Measurements from ENCODE around the gene ATP6V1F.

The ATP6V1F gene

GRCh38 chr7:128862571-128863432 lies at the start of gene ATP6V1F:
TSS of gene ATP6V1F (plus strand) at chr7:128862856. CDS start at chr7:128862905, 49 bp downstream.
- H3K4me1 Mint-ChIP-seq (ENCODE audit: low read depth) = peaks cover 14% of the 10 kb centered on the region
- H3K9me3 Mint-ChIP-seq = no peaks in the 10 kb centered on the region
- H3K27ac Mint-ChIP-seq = peak within 1 kb of the TSS; percentile 97

GRCh38 chr7:128814499-128814898 lies 48.2 kb upstream of the ATP6V1F start:
- Mint-ChIP-seq H3K27me3 (ENCODE audit: low read depth) (peaks cover 2% of the 10 kb centered on the region), H3K36me3 (ENCODE audit: low read depth) (no peaks in the 10 kb centered on the region)

More at GRCh38 chr7:128862571-128863432, at the start of gene ATP6V1F:
- peaks cover 17% of the 10 kb centered on the region for H3K36me3 Mint-ChIP-seq (ENCODE audit: low read depth)
- DNase-seq (ENCODE audit: low spot score) = peak; percentile 99
- H3K27me3 Mint-ChIP-seq (ENCODE audit: low read depth) = no peaks in the 10 kb centered on the region
- H3K4me3 Mint-ChIP-seq = peak within 1 kb of the TSS; percentile 98

DNA sequence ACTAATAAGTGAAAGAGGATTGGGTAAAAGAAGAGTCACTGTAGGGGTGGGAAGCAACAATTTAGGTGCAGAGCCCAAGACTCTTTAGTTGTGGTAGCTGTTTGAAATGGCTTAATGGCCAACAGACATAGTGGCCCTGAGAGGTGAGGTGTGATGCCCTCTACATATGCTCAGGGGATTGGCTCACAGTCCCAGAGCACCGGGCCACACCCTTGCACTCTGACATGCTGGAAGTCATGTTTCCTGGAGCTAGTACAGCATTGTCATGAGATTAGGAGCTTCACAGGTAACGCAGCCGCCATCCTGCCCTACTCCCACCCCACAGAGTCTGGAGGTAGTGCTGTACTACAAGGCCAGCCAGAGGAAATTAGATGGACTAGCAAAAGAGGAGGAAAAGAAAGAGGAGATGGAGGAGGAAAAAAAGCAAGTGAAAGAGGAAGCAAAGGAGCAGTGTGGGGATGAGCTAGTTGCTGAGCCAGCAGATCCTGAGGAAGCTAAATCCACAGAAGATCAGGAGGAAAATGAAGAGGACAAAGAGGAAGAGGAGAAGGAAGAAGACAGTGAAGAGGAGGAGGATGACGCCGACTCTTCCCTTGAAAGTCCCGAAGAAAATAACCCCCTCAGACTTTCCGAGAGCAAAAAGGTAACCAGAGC lies 47.2 kb upstream of the ATP6V1F start:
- peaks cover 2% of the 10 kb centered on the region for H3K27me3 Mint-ChIP-seq (ENCODE audit: low read depth)
- no peaks in the 10 kb centered on the region for H3K9me3 Mint-ChIP-seq
- no peak for DNase-seq (ENCODE audit: low spot score)
- H3K36me3 Mint-ChIP-seq (ENCODE audit: low read depth) = no peaks in the 10 kb centered on the region
- no peak overlapping the region for H3K27ac Mint-ChIP-seq
- no peak overlapping the region for H3K4me3 Mint-ChIP-seq
- peaks cover 3% of the 10 kb centered on the region for H3K4me1 Mint-ChIP-seq (ENCODE audit: low read depth)

More at GRCh38 chr7:128814499-128814898, 48.2 kb upstream of the ATP6V1F start:
- Mint-ChIP-seq H3K4me1 (ENCODE audit: low read depth) (no peaks in the 10 kb centered on the region), H3K27ac (no peak overlapping the region), H3K4me3 (no peak overlapping the region), H3K9me3 (no peaks in the 10 kb centered on the region)
- DNase-seq (ENCODE audit: low spot score) = no peak

DNA sequence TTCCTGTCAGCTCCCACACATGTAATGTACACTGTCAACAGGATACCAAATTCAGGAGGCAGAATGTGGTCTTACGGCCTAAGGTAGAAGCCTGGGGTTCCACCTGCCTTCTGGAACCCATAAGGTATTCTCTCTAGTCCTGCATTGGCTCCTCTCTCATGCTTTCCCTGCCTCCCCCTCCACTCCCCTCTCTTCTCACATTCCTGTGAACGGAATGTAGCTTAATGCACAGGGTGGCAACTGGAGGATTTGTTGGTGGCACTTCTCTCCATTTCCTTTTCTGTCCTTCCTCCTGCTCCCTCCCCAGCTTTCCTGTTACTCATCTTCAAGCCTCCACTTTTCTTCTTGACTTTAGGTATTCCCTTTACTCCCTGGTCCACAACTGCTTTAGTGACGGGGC lies 44.0 kb upstream of the ATP6V1F start:
- no peak overlapping the region for H3K27ac Mint-ChIP-seq
- peaks cover 3% of the 10 kb centered on the region for H3K4me1 Mint-ChIP-seq (ENCODE audit: low read depth)
- H3K9me3 Mint-ChIP-seq = no peaks in the 10 kb centered on the region
- no peak overlapping the region for H3K4me3 Mint-ChIP-seq
- peaks cover 5% of the 10 kb centered on the region for H3K27me3 Mint-ChIP-seq (ENCODE audit: low read depth)
- DNase-seq (ENCODE audit: low spot score) = no peak
- H3K36me3 Mint-ChIP-seq (ENCODE audit: low read depth) = no peaks in the 10 kb centered on the region

GRCh38 chr7:128821724-128822123 lies 40.9 kb upstream of the ATP6V1F start:
- no peak overlapping the region for H3K27ac Mint-ChIP-seq
- H3K9me3 Mint-ChIP-seq = no peaks in the 10 kb centered on the region
- H3K4me1 Mint-ChIP-seq (ENCODE audit: low read depth) = peaks cover 3% of the 10 kb centered on the region
- H3K36me3 Mint-ChIP-seq (ENCODE audit: low read depth) = no peaks in the 10 kb centered on the region
- peaks cover 8% of the 10 kb centered on the region for H3K27me3 Mint-ChIP-seq (ENCODE audit: low read depth)
- no peak overlapping the region for H3K4me3 Mint-ChIP-seq
- no peak for DNase-seq (ENCODE audit: low spot score)

- Mint-ChIP-seq H3K4me1 (ENCODE audit: low read depth) (peaks cover 2% of the 10 kb centered on the region), H3K36me3 (ENCODE audit: low read depth) (no peaks in the 10 kb centered on the region), H3K27me3 (ENCODE audit: low read depth) (peaks cover 35% of the 10 kb centered on the region), H3K27ac (no peak overlapping the region), H3K9me3 (no peaks in the 10 kb centered on the region), H3K4me3 (no peak overlapping the region)
- DNase-seq (ENCODE audit: low spot score) = no peak
These were observed 36.1 kb upstream of the ATP6V1F start for GRCh38 chr7:128826512-128826911.

DNA sequence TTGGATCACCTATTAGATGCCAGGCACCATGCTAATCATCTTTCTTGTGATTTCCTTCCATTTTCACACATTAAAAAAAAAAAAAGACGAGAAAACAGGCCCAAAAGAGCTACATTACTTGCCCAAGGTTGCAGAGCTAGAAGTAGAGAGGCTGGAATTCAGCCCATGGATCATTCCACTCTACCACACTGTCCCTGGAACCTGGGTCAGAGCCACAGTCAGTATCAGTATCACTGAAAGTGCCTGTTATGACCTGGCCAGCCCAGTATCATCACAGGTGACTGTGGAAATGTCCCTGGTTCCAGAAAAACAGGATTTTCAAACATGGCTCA lies 35.8 kb upstream of the ATP6V1F start:
- DNase-seq (ENCODE audit: low spot score) = no peak

DNA sequence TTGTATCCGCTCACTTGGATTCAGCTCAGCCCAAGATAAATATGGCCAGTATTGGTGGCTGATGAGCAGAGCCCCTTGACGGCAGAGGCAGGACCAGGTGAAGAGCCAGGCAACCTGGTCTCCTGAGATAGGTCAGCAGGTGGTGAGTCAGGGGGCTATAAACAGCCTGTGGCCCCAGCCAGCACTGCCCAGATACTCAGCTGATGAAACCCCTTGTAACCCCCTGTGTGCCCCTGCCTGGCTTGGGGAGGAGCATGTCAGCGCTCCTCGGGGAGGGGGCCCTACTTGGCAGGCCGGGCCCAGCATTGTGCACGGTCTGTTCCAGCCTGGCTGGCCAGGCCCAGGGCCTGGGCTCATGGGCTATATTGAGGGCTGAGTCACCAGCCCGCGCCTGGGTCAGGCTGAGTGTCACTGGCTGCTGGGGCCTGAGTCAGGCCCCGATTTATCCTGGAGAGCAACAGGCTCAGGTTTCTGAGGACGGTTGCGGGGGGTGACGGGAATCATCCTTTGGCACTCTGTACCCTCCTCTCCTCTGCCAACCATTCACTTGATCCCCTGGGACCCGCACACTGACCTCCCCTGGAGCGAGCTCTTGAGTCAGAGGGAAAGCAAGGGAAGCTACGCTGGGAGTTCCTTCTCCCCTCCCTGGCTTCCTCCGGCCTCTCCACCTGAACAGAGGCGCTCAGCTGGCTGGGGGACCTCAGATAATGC lies 35.3 kb upstream of the ATP6V1F start:
- DNase-seq (ENCODE audit: low spot score) = no peak
- peaks cover 2% of the 10 kb centered on the region for H3K4me1 Mint-ChIP-seq (ENCODE audit: low read depth)
- no peaks in the 10 kb centered on the region for H3K9me3 Mint-ChIP-seq
- H3K4me3 Mint-ChIP-seq = no peak overlapping the region
- peaks cover 42% of the 10 kb centered on the region for H3K27me3 Mint-ChIP-seq (ENCODE audit: low read depth)
- no peaks in the 10 kb centered on the region for H3K36me3 Mint-ChIP-seq (ENCODE audit: low read depth)
- H3K27ac Mint-ChIP-seq = no peak overlapping the region

More for the DNA sequence above, 35.8 kb upstream of the ATP6V1F start:
- no peak overlapping the region for H3K4me3 Mint-ChIP-seq
- H3K9me3 Mint-ChIP-seq = no peaks in the 10 kb centered on the region
- no peaks in the 10 kb centered on the region for H3K36me3 Mint-ChIP-seq (ENCODE audit: low read depth)
- no peak overlapping the region for H3K27ac Mint-ChIP-seq
- H3K27me3 Mint-ChIP-seq (ENCODE audit: low read depth) = peaks cover 39% of the 10 kb centered on the region
- H3K4me1 Mint-ChIP-seq (ENCODE audit: low read depth) = peaks cover 2% of the 10 kb centered on the region

DNA sequence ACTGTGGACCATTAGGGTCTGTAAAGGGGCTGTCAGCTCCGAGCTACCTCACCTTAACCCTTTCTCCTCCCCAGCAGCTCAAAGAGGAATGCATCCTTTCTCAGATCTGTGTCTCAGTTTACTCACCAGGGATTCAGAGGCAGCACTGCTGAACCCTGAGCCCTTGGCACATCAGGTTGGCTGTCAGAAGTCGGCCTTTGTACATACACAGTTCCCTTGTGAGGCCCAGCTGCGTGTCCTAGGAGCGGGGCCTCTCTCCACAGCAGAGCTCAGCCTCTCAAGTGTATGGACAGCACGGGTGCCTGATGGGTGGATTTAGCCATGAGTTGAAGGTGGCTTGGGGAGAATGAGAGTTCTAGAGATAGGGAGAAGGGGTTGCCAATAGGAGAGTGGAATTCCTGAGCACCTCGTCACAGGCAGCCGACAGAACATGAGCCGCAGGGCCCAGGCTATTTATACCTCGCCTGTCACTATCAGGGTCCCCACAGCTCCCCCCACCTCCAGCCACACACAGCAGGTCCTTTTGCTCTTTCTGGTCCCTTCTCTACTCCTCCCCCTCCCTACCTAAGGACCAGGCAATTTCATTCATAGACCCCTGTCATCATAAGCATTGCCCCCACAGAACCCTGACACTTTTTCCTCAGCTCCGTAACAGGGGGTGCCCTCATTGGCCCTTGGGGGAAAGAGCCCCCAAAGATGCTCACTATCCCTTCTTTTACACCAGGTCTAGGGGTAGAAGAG lies 34.5 kb upstream of the ATP6V1F start:
- DNase-seq (ENCODE audit: low spot score) = no peak
- H3K27ac Mint-ChIP-seq = no peak overlapping the region
- no peaks in the 10 kb centered on the region for H3K36me3 Mint-ChIP-seq (ENCODE audit: low read depth)
- no peaks in the 10 kb centered on the region for H3K9me3 Mint-ChIP-seq
- H3K4me3 Mint-ChIP-seq = no peak overlapping the region
- peaks cover 49% of the 10 kb centered on the region for H3K27me3 Mint-ChIP-seq (ENCODE audit: low read depth)
- H3K4me1 Mint-ChIP-seq (ENCODE audit: low read depth) = peaks cover 2% of the 10 kb centered on the region

DNA sequence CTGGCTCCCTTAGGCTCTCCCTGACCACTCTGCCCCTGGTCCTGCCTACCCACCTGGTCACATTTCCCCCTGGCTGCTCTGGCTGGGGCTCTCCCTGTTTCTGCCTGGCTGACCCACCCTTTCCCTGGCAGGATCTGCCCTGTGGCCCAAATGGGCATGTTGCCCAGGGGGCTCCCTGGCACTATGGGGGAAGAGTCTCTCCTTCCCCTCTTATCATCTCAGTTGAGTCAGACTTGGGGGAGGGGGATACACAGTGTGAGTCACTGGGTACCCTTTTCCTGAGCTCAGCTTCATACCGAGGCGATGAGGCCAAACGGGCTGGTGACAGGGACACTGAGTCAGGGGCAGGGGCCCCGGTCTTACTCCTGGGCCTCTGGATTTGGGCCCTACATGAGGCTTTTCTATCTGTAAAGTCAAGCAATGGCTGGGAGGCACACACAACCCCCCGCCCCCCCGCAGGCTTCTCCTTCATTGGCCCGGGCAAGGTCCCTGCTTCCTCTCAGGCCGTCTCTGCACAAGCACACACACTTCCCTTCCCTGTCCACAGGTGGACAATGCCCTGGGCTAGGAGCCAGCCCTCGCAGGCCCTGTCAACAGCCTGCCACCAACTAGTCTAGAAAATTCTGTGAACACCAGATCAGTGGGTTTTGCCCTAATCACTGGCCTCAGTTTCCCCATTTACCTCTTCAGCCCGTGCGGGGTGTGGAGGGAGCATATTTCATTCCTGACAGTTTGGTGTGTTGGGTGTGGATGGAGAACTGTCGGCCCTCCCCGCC lies 33.1 kb upstream of the ATP6V1F start:
- DNase-seq (ENCODE audit: low spot score) = no peak
- H3K4me1 Mint-ChIP-seq (ENCODE audit: low read depth) = peaks cover 2% of the 10 kb centered on the region
- H3K9me3 Mint-ChIP-seq = no peaks in the 10 kb centered on the region
- H3K36me3 Mint-ChIP-seq (ENCODE audit: low read depth) = no peaks in the 10 kb centered on the region
- H3K4me3 Mint-ChIP-seq = peak overlapping the region; percentile 34
- no peak overlapping the region for H3K27ac Mint-ChIP-seq
- peaks cover 53% of the 10 kb centered on the region for H3K27me3 Mint-ChIP-seq (ENCODE audit: low read depth)

DNA sequence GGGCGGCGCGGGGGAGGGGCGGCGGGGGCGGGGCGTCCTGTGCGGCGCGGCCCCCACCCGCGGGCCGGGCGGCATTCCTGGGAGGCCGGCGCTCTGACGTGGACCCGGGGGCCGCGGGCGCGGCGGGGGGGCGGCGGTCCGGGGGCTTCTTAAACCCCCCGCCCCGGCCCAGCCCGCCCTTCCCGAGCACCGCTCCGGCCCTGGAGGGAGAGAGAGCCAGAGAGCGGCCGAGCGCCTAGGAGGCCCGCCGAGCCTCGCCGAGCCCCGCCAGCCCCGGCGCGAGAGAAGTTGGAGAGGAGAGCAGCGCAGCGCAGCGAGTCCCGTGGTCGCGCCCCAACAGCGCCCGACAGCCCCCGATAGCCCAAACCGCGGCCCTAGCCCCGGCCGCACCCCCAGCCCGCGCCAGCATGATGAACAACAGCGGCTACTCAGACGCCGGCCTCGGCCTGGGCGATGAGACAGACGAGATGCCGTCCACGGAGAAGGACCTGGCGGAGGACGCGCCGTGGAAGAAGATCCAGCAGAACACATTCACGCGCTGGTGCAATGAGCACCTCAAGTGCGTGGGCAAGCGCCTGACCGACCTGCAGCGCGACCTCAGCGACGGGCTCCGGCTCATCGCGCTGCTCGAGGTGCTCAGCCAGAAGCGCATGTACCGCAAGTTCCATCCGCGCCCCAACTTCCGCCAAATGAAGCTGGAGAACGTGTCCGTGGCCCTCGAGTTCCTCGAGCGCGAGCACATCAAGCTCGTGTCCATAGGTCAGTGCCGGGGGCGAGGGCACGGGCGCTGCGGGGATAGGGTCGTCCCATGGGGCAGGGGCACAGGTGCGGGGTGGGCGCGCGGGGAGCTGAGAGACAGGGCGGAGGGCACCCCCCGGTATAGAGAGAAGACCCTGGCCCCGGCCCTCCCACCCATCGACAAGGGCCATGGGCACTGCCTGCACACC lies 32.2 kb upstream of the ATP6V1F start, which contains the start of gene FLNC:
TSS of gene FLNC (plus strand) at position 176 of the 947 bp plus-strand sequence. CDS start at position 408, 232 bp downstream.
- H3K4me3 Mint-ChIP-seq = peak within 1 kb of the TSS; percentile 56
- no peaks in the 10 kb centered on the region for H3K36me3 Mint-ChIP-seq (ENCODE audit: low read depth)
- H3K27ac Mint-ChIP-seq = no peak within 1 kb of the TSS
- H3K9me3 Mint-ChIP-seq = no peaks in the 10 kb centered on the region
- peaks cover 2% of the 10 kb centered on the region for H3K4me1 Mint-ChIP-seq (ENCODE audit: low read depth)
- peak; percentile 15 for DNase-seq (ENCODE audit: low spot score)
- H3K27me3 Mint-ChIP-seq (ENCODE audit: low read depth) = peaks cover 54% of the 10 kb centered on the region
